Amygdala (tissue), 56 donors: Measurements from ENCODE around the gene RBM15B.

Experiments
- DNase-seq, 56 donors: peaks; one replicate each; lab custom pipeline; 2025; lab: John Stamatoyannopoulos, UW

The RBM15B gene

GRCh38 chr3:51441282-51442030 is 50.4 kb downstream of the RBM15B start:
- no peak for DNase-seq

DNA sequence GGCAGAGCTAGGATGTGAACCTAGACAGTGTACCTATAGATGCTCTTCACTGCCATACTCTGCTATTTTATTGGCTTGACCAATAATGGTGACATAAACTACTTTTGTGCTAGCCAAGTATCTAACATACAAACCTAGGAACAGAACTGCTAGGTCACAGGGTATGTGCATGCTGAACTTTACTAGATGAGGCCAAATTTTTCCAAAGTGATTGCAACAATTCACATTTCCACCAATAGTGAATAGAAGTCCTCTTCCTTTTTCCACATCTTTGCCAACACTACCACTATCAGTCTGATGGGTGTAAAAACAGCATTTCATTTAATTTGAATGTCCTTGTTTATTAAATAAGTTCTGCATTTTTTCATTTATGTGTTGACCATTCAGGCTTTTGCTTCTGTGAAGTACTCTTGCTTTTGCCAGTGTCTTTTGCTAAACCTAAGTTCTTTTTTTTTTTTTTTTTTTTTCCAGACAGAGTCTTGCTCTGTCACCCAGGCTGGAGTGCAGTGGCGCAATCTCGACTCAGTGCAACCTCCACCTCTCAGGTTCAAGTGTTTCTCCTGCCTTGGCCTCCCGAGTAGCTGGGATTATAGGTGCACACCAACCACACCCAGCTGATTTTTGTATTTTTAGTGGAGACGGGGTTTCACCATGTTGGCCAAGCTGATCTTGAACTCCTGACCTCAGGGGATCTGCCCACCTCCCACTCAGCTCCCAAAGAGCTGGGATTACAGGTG is 54.6 kb downstream of the RBM15B start:
- no peak for DNase-seq
